Central memory CD4-positive, alpha-beta T cell (primary cell): Measurements from ENCODE around the gene DRC3.

Experiments
- DNase-seq: peaks from one replicate; pipeline ENCODE4 v3.0.0; 2022

Gene DRC3

GRCh38 chr17:18025241-18025944, 52.7 kb downstream of the DRC3 start:
- DNase-seq = no peak

GRCh38 chr17:18025945-18026776, 53.5 kb downstream of the DRC3 start:
- DNase-seq = no peak

DNA sequence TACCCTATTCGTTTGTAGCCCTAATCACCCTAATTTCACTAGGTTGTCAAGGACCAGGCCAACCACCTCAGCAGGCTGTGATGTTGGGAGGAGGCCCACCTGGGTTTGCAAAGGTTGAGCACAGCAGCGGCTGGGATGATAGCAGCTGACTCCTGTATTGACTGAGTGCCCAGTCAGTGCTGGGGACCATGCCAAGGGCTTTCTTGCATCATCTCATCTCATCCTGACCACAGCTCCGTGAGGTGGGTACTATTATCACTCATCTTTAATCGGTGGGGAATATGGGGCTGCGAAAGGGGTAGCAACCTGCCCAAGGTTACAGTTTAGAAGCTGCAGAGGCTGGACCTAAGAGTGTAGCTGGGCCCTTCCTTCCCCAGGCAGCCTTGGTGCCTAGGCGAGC, 54.6 kb downstream of the DRC3 start:
- no peak for DNase-seq

GRCh38 chr17:18028114-18028951, 55.7 kb downstream of the DRC3 start:
- no peak for DNase-seq

- DNase-seq = no peak
Measured at GRCh38 chr17:18028952-18029540, 56.4 kb downstream of the DRC3 start.

DNA sequence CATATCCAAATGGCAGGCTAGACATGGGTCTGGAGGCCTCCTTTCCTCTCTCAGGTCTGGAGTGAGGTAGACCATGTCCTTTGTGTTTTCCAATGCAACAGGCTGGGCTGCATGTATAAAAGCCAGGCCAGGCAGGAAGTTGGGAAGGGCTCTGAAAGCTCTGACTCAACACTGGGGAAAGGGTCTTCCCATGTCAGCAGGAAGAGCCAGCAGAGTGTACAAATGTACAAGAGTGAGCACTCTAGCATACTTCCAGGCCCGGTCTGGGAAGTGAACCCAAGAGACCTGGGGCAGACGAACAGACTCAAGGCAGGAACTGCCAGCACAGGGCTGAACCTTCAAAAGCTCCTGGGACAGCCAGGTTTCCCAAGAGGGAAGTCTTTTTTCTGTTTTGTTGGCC, 59.3 kb downstream of the DRC3 start:
- no peak for DNase-seq

- DNase-seq = peak; percentile 70
Measured at GRCh38 chr17:18033442-18034099, 60.9 kb downstream of the DRC3 start.

DNA sequence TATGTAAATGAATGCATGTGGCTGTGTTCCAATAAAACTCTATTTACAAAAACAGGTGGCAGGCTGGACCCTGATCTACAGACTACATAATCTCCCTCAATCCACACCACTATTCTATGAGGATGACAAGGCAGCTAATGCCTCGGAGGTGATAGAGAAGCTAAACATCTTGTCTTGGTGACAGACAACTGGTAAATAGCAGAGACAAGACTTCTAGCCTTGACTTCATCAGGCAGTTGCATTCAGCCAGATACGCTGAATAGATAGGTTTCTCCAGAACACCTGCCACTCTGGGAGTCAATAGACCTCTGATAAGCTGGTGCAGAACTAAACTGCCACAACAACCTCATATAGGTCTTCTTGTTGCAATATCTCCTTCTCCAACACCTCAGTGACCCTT, 63.0 kb downstream of the DRC3 start:
- no peak for DNase-seq

GRCh38 chr17:18037486-18037885, 64.8 kb downstream of the DRC3 start:
- DNase-seq = no peak

DNA sequence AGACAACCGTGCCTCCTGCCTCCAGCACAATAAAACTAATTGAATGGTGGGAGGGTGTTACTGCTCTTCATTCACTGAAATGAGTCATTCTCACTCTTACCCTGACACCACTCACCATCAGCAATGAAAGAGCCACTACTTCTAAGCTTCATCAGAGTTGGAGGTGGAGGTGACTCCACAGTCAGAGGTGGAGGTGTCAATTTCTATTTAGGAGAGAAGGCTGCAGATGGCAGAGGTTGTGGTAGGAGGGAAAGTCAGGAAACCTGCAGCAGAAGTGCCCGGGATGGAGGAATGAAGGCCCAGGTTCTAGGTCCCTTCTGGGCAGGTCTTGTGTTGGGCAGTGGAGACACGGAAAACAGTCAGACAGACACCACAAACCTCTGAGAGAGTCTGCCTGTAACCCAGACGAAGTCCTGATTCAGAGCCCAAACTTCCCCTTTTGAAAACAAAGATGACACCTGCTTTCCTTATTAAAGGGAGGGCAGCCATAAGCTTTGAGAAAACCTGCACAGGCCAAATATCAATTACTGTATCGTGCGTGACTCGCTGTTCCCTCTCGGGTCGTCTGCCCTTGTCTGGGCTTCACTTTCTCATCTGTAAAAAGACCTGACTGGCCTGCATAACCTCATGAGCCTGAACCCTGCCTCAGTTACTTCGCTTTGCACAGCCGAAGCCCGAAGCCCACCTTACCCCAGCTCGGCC, 65.6 kb downstream of the DRC3 start:
- no peak for DNase-seq

- DNase-seq = peak; percentile 100
Measured at GRCh38 chr17:18038861-18039534, 66.3 kb downstream of the DRC3 start, which contains the start of the genes ATPAF2 and GID4. TSS of gene ATPAF2 (minus strand) at chr17:18039168. CDS start at chr17:18039013, 155 bp downstream. TSS of gene GID4 (plus strand) at chr17:18039408. CDS start at chr17:18039465, 57 bp downstream.

DNA sequence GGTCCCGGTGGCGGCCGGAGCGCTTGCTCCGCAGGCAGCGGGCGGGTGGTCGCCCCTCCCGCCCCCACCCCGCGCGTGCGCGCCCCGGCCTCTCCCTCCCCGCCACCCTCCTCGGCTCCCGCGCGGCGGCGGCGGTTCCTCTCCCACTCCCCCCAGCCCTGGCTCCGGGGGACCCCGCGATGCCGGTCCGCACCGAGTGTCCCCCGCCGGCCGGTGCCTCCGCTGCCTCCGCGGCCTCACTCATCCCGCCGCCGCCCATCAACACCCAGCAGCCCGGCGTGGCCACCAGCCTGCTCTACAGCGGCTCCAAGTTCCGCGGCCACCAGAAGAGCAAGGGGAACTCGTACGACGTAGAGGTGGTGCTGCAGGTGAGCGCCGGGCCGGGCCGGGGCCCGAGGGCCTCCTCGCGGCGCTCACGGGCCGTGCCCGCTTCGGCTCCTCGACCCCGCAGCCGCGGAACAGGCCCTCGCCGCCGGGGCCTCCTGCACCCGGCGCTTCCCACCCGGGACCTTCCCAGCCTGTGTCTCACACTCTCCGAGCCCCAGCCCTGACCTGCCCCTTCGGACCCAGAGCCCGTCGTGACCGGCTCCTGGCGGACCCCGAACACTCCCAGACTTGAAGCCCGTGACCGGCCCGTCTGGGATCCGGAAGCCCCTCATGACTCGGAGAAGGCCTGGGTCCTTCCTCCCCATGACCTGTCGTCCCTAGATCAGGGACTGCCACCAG, 67.0 kb downstream of the DRC3 start:
- DNase-seq = no peak

DNA sequence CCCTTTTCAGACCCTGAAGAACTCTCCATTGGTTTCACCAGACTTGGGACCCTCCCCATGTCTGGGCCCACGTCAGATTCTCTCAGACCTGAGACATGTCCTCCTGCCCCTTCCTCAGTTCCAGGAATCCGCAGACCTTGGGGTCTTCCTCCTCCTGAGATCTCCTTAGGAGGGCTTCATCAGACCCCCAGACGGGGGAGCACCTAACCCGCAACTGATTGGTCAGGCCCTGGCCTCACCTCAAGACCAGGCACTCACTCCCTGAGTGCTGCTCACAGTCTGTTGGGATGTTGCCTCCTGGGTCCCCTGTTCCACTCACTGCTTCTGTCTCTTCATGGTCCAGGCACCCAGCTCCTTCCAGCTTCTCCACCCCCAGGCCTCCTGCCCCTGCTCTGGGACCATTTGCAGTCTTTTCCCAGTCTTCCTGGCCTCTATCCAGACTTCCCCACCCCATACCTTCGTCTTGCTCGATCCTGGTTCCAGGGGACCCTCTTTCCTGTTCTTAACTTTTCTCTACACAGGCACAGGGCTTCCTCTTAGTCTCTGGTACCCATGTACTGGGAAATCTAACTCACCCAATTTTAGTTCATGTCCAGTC, 67.7 kb downstream of the DRC3 start:
- DNase-seq = no peak

DNA sequence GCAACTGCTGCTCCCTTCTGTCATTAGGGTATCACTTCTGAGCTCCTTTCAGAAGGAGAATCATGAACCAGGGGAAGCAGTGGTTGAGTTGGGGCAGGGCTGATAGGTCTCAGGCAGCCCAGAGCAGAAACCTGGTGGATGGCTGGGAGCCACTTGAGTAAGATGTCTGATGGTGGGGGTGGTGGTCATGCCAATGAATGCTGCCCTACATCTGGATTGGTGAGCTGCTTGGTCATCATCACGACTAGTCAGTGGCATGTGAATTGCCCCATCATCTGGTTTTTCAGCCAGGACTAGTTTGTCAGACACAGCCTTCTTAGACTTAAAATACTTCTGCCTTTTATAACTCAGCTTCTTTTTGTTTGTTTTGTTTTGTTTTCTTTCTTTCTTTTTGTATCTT, 69.1 kb downstream of the DRC3 start:
- DNase-seq = no peak

DNA sequence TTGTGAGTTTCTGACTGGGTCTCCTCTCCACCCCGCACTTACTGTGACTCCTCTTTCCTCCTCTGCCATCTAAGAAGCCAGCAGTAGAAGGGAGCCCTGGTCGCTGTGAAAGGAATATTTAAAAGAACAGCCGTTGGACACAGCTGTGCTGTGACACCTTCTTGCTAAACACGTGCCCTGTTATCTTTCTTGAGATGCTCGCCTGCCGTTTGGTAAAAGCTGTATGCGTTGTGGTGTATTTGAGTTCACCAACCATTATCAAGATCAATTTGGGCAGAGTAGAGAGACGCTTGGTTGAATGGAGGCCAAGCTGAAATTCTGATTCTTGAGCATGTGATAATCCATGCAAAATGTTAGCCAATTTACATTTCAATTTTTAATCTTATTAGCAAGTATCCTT, 70.3 kb downstream of the DRC3 start:
- DNase-seq = no peak

- no peak for DNase-seq
Measured at GRCh38 chr17:18043491-18043890, 70.8 kb downstream of the DRC3 start.

DNA sequence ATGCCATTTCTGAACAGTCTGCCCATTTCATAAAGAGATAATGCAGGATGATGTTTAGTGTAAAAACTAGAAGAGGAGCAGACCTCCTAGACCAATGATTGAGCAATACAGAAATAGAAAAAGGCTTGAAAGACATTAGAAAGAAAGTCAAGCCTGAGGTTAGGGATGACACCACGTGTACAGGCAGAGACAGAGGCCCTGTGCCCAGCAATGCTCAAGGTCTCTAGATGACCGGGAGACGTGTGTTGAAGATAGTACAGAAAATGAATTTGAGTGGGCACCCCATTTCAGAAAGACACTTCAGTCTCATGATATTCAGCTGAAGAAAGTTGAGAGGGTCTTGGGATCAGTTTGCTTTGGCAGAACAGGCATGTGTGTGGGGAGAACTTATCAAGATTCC, 71.9 kb downstream of the DRC3 start:
- DNase-seq = no peak

- no peak for DNase-seq
Measured at GRCh38 chr17:18045691-18046350, 73.2 kb downstream of the DRC3 start.

GRCh38 chr17:18055597-18055996, 82.9 kb downstream of the DRC3 start:
- no peak for DNase-seq
